GM20000 (cell line): ENCODE measurements around the gene ORC2.
"Not testable (repeated sequence)": the region's sequence is repeated elsewhere in the genome, so short reads cannot be mapped to it uniquely, and the experiment has no call there.

Experiments
- DNase-seq: peaks from one replicate; pipeline ENCODE4 v3.0.0; 2012; ENCODE audit warnings: low spot score
- CTCF ChIP-seq: IDR thresholded peaks from 2 replicates; pipeline ENCODE4 v1.5.1; 2012; ENCODE audit warnings: mild to moderate bottlenecking, control low read depth; ENCODE audit errors: extremely low read depth, missing control alignments

ORC2 gene

GRCh38 chr2:200899482-200899881 is 64.0 kb downstream of the ORC2 start:
- DNase-seq: no peak
- TF ChIP-seq CTCF: no peak

- no peak for TF ChIP-seq CTCF
- peak; percentile 87 for DNase-seq
Observed at GRCh38 chr2:200888704-200889625, 74.5 kb downstream of the ORC2 start, which contains the start of the genes NIF3L1 and PPIL3. TSS of gene NIF3L1 (plus strand) at chr2:200889371. CDS start at chr2:200891944, 2,573 bp downstream. TSS of gene PPIL3 (minus strand) at chr2:200889077. CDS start at chr2:200887615, 1,462 bp downstream.

GRCh38 chr2:200881715-200882249 is 81.7 kb downstream of the ORC2 start:
- not testable (repeated sequence) for DNase-seq

- DNase-seq: no peak
- no peak for TF ChIP-seq CTCF
Observed at GRCh38 chr2:200878289-200878880, 85.1 kb downstream of the ORC2 start.

GRCh38 chr2:200877443-200877842 is 86.0 kb downstream of the ORC2 start:
- no peak for TF ChIP-seq CTCF
- DNase-seq: no peak

- no peak for TF ChIP-seq CTCF
- no peak for DNase-seq
Observed at GRCh38 chr2:200873560-200873959, 89.9 kb downstream of the ORC2 start.

- TF ChIP-seq CTCF: no peak
- no peak for DNase-seq
Observed at GRCh38 chr2:200871151-200871550, 92.3 kb downstream of the ORC2 start.
